ENCODE results near the gene RNASE7.
A peak's percentile ranks its signal among the peaks of the same experiment; 100 is the strongest.

The RNASE7 gene

GRCh38 chr14:21043974-21044618 lies 1.9 kb downstream of the RNASE7 start:
- DNase-seq = no peak

GRCh38 chr14:21047378-21047781 lies 5.2 kb downstream of the RNASE7 start:
- no peak for DNase-seq

GRCh38 chr14:21048638-21049037 lies 6.5 kb downstream of the RNASE7 start:
- DNase-seq = no peak

- no peak for DNase-seq
Measured at GRCh38 chr14:21049271-21049673, 7.1 kb downstream of the RNASE7 start.

- DNase-seq = no peak
Measured at GRCh38 chr14:21050597-21050996, 8.4 kb downstream of the RNASE7 start.

GRCh38 chr14:21053184-21054122 lies 11.3 kb downstream of the RNASE7 start:
- DNase-seq = no peak

- DNase-seq = no peak
Measured at GRCh38 chr14:21054123-21054767, 12.1 kb downstream of the RNASE7 start.

- no peak for DNase-seq
Measured at GRCh38 chr14:21054768-21055145, 12.6 kb downstream of the RNASE7 start.

GRCh38 chr14:21055432-21056117 lies 13.4 kb downstream of the RNASE7 start:
- DNase-seq = no peak

- DNase-seq = no peak
Measured at GRCh38 chr14:21056520-21057163, 14.5 kb downstream of the RNASE7 start.

GRCh38 chr14:21057803-21058675 lies 15.9 kb downstream of the RNASE7 start, which contains the start of gene RNASE8:
Gene RNASE8 (plus strand): TSS chr14:21057822. CDS start chr14:21057893, 71 bp downstream.
- DNase-seq = peak; percentile 29 to 47

- no peak for DNase-seq
Measured at GRCh38 chr14:21058903-21059302, 16.7 kb downstream of the RNASE7 start.

- no peak for DNase-seq
Measured at GRCh38 chr14:21059842-21060613, 17.9 kb downstream of the RNASE7 start.

GRCh38 chr14:21060614-21061346 lies 18.6 kb downstream of the RNASE7 start:
- no peak for DNase-seq

GRCh38 chr14:21061347-21061668 lies 19.1 kb downstream of the RNASE7 start:
- DNase-seq = no peak

GRCh38 chr14:21063479-21063878 lies 21.3 kb downstream of the RNASE7 start:
- DNase-seq = no peak

GRCh38 chr14:21066882-21067502 lies 24.8 kb downstream of the RNASE7 start:
- no peak for DNase-seq

- peak; percentile 54 to 63 for DNase-seq
Measured at GRCh38 chr14:21068521-21069387, 26.6 kb downstream of the RNASE7 start.
